Cardiac fibroblast (primary cell): ENCODE data around the gene RAB36.

Experiments used
- DNase-seq, 2 donors: peaks; one replicate each; pipeline versions ENCODE4 v3.0.0 to v3.0.0-alpha.2; 2010; ENCODE audit warnings: low read depth in 2 of 2
- H3K4me3 ChIP-seq, 2 donors: replicated peaks in 1 of 2; 1 replicate in 1 of 2; 2 replicates in 1 of 2; pipeline ENCODE4 v1.5.1; 2011; ENCODE audit warnings: low read depth in 2 of 2, low read length in 2 of 2, mild to moderate bottlenecking in 2 of 2, moderate library complexity in 1 of 2
- CTCF ChIP-seq: IDR thresholded peaks from one replicate; pipeline ENCODE4 v1.5.1; 2011; ENCODE audit warnings: low read depth, mild to moderate bottlenecking, low read length, inconsistent platforms

The RAB36 gene

GRCh38 chr22:23122216-23122957 lies 22.9 kb upstream of the RAB36 start:
- DNase-seq = no peak
- no peak overlapping the region for H3K4me3 ChIP-seq
- no peak for TF ChIP-seq CTCF

- no peak overlapping the region for H3K4me3 ChIP-seq
- no peak for TF ChIP-seq CTCF
- DNase-seq = no peak
These were observed 22.1 kb upstream of the RAB36 start for GRCh38 chr22:23122992-23123803.

GRCh38 chr22:23123804-23124254 lies 21.4 kb upstream of the RAB36 start:
- TF ChIP-seq CTCF = no peak
- no peak for DNase-seq
- no peak overlapping the region for H3K4me3 ChIP-seq

GRCh38 chr22:23124611-23125511 lies 20.4 kb upstream of the RAB36 start:
- no peak for TF ChIP-seq CTCF

GRCh38 chr22:23125512-23126103 lies 19.7 kb upstream of the RAB36 start:
- no peak for TF ChIP-seq CTCF
- no peak overlapping the region for H3K4me3 ChIP-seq
- no peak for DNase-seq

More at GRCh38 chr22:23124611-23125511, 20.4 kb upstream of the RAB36 start:
- no peak overlapping the region for H3K4me3 ChIP-seq
- no peak for DNase-seq
